WI38 (cell line): ENCODE data around the gene ITSN1.

Source experiments
- H3K4me3 ChIP-seq: 2 replicates; pipeline ENCODE4 v1.5.1; 2011; ENCODE audit warnings: low read depth, mild to moderate bottlenecking, control low read depth, low read length
- TF ChIP-seq, protein P1 (sequence below): IDR thresholded peaks from 2 replicates; pipeline ENCODE4 v1.5.1; 2012; ENCODE audit warnings: low read depth, mild to moderate bottlenecking, control low read depth, low read length

ITSN1 gene

DNA sequence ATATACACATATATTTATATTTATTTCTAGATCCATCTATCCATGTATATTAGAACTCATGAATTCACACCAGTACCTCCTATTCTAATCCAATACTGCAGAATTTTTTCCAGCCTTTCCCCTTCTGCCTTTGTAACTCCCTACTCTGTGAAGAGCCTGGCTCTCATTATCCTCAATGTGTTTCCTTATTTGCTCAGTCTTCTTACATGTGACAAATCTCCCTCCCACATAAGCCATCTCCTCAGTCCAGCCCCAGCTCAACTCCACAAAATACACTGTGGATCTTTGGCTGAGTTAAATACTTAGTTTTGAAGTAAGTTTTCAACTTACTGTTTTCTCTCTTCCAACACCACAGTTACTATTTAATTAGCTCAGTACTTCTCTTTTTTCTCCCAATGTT is 227.6 kb downstream of the ITSN1 start:
- no peak overlapping the region for H3K4me3 ChIP-seq
- TF ChIP-seq, protein P1, sequence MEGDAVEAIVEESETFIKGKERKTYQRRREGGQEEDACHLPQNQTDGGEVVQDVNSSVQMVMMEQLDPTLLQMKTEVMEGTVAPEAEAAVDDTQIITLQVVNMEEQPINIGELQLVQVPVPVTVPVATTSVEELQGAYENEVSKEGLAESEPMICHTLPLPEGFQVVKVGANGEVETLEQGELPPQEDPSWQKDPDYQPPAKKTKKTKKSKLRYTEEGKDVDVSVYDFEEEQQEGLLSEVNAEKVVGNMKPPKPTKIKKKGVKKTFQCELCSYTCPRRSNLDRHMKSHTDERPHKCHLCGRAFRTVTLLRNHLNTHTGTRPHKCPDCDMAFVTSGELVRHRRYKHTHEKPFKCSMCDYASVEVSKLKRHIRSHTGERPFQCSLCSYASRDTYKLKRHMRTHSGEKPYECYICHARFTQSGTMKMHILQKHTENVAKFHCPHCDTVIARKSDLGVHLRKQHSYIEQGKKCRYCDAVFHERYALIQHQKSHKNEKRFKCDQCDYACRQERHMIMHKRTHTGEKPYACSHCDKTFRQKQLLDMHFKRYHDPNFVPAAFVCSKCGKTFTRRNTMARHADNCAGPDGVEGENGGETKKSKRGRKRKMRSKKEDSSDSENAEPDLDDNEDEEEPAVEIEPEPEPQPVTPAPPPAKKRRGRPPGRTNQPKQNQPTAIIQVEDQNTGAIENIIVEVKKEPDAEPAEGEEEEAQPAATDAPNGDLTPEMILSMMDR: no peak

DNA sequence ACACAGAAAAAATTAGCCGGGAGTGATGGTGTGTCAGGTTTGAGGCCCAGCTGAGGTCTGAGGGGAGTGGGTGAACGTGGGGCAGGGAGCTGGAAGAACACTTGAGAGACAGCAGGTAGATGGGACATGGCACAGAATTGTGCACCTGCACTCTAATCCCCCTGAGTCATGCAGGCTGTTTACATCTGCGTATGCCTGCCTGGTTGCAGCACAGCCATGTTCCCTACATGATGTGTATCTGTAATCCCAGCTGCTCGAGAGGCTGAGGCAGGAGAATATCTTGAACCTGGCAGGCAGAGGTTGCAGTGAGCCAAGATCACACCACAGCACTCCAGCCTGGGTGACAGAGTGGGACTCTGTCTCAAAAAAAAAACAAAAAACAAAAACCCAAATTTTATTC is 228.5 kb downstream of the ITSN1 start:
- H3K4me3 ChIP-seq: no peak overlapping the region
- TF ChIP-seq, protein P1: no peak

DNA sequence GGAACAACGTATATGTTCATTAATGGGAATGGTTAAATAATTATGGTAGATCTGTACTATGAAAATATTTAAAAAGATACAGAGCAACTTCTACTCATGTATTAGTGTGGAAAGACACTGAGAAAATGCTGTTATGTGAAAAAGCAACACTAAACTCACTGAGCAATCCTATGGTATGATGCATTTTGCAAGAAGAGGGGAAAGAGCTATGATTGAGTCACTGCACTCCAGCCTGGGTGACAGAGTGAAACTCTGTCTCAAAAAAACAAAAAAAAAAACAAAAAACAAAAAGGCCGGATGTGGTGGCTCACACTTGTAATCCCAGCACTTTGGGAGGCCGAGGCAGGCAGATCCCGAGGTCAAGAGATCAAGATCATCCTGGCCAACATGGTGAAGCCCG is 228.9 kb downstream of the ITSN1 start:
- TF ChIP-seq, protein P1: no peak
- H3K4me3 ChIP-seq: no peak overlapping the region

DNA sequence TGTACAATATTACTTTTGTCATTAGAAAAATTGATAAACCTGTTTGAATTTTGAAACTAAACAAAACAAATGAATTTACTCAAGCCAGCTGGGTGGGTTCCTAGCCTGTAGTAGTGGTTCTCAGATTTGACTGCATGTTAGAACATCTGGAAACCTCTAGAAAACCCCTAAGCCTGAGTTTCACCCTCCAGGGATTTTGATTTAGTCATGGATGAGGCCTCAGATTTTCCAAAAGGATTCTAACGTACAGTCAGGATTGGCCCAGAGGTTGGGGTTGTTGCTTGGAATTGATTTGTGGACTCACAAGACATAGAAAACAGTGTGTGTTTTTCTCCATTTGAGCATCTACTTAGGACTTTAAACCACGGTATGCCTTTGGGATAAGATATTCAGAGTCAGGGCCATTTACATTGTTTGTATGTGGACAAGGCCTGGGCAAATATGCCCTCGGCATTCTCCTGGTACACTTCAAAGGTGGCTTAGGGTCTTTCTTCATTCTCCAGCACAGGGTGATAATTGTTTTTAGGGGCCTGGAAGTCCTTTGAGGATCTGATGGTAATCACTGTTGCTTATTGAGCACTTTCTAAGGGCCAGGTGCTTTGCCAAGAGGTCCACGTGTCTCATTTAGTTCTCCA is 230.7 kb downstream of the ITSN1 start:
- H3K4me3 ChIP-seq: no peak overlapping the region
- TF ChIP-seq, protein P1: no peak

DNA sequence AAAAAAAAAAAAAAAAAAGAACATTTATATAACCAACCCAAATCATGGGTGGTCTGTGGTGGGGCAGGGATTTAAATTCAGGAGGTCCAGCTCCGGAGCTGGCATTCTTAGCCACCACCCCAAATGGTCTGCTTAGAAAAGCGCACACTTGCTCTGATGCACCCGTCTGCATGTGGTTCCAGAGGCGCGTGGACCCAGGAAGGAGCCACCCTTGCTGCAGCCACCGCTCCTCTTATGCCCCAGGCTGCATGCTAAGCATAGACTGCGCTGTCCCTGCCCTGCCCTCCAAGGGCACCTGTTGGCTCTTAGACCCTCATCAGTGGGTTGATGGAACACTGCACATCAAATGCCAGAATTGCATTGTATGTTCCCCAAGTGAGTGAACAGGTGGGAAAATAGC is 231.9 kb downstream of the ITSN1 start:
- H3K4me3 ChIP-seq: no peak overlapping the region
- TF ChIP-seq, protein P1: no peak

DNA sequence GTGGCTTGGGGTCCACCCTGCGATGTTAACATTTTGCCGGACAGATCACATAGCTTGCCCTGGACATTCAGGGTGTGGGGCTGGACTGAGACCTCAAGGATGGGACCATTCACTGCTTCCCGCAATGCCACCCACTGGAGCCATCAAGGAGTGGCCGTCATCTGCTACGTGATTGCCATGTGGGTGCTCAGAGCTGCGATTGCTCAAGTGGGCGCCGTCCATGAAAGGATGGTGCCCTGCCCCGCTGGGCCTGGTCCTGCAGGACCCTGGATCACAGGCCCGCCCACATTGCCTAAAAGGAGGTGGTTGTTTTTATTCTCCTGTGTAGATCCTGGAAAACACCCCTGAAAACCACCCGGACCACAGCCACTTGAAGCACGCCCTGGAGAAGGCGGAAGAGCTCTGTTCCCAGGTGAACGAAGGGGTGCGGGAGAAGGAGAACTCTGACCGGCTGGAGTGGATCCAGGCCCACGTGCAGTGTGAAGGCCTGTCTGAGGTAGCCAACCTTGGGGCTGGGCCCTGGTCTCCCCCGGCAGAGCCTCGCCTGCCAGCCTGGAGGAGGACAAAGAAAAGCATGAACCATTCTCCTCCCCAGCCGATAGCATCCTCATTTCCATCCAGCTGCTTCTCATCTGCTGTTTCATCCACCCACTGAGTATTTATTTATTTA is 232.9 kb downstream of the ITSN1 start:
- TF ChIP-seq, protein P1: no peak
- no peak overlapping the region for H3K4me3 ChIP-seq

DNA sequence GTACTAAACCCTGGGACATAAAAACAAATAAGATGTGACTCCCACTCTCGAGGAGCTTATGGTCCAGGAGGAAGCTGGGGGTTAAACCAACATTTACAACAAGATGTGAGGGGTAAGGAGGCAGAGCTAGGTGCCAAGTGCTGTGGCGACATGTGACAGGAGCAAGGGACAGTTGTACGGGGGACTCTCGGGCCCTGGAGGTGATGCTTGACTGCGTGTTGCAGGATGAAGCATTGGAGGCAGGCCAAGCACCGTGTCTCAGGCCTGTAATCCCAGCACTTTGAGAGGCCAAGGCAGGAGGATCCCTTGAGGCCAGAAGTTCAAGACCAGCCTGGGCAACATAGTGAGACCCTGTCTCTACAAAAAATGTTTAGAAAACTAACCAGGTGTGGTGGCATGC is 236.5 kb downstream of the ITSN1 start:
- H3K4me3 ChIP-seq: no peak overlapping the region
- TF ChIP-seq, protein P1: no peak
